ENCODE results near the gene SCG5.

The SCG5 gene

DNA sequence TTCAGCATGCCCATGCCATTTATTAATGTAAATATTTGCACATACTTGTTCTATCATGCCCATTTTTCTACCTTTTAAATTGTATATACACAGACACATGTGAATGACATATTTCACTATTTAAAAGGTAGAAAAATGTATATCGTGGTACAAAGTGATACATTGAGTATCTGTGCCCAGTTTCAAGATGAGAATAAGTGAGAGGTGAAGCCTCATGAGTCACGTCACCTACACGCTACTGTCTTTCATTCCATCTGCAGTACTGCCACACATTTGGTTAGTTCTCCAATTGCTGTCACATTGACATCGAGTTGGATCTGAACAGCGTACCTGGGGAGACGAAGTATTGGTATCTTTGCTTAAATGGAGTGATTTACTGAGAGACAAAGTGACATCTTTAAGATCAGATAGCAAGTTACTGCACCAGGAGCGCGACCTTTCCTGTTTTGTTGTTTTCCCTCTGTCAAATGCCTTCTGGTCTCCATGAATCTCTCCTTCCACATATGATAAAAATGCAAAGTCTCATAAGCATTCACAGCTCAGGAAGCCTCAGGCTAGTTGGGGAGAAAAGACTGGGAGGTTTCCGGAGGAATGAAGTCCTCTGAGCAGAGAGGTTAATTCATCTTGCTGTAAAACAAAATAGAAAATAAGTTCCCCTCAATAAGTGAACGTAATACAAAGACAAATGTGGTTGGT lies 88.3 kb downstream of the SCG5 start:
- DNase-seq: no peak

DNA sequence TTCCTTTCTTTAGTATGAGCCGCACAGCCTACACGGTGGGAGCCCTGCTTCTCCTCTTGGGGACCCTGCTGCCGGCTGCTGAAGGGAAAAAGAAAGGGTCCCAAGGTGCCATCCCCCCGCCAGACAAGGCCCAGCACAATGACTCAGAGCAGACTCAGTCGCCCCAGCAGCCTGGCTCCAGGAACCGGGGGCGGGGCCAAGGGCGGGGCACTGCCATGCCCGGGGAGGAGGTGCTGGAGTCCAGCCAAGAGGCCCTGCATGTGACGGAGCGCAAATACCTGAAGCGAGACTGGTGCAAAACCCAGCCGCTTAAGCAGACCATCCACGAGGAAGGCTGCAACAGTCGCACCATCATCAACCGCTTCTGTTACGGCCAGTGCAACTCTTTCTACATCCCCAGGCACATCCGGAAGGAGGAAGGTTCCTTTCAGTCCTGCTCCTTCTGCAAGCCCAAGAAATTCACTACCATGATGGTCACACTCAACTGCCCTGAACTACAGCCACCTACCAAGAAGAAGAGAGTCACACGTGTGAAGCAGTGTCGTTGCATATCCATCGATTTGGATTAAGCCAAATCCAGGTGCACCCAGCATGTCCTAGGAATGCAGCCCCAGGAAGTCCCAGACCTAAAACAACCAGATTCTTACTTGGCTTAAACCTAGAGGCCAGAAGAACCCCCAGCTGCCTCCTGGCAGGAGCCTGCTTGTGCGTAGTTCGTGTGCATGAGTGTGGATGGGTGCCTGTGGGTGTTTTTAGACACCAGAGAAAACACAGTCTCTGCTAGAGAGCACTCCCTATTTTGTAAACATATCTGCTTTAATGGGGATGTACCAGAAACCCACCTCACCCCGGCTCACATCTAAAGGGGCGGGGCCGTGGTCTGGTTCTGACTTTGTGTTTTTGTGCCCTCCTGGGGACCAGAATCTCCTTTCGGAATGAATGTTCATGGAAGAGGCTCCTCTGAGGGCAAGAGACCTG lies 89.5 kb downstream of the SCG5 start:
- peak; percentile 8 for DNase-seq

DNA sequence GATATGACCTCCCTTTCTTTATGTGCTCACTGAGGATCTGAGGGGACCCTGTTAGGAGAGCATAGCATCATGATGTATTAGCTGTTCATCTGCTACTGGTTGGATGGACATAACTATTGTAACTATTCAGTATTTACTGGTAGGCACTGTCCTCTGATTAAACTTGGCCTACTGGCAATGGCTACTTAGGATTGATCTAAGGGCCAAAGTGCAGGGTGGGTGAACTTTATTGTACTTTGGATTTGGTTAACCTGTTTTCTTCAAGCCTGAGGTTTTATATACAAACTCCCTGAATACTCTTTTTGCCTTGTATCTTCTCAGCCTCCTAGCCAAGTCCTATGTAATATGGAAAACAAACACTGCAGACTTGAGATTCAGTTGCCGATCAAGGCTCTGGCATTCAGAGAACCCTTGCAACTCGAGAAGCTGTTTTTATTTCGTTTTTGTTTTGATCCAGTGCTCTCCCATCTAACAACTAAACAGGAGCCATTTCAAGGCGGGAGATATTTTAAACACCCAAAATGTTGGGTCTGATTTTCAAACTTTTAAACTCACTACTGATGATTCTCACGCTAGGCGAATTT lies 91.2 kb downstream of the SCG5 start:
- no peak for DNase-seq

DNA sequence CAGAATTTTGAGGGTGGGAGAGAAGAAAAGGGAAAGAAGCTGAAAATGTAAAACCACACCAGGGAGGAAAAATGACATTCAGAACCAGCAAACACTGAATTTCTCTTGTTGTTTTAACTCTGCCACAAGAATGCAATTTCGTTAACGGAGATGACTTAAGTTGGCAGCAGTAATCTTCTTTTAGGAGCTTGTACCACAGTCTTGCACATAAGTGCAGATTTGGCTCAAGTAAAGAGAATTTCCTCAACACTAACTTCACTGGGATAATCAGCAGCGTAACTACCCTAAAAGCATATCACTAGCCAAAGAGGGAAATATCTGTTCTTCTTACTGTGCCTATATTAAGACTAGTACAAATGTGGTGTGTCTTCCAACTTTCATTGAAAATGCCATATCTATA lies 91.8 kb downstream of the SCG5 start:
- DNase-seq: no peak

DNA sequence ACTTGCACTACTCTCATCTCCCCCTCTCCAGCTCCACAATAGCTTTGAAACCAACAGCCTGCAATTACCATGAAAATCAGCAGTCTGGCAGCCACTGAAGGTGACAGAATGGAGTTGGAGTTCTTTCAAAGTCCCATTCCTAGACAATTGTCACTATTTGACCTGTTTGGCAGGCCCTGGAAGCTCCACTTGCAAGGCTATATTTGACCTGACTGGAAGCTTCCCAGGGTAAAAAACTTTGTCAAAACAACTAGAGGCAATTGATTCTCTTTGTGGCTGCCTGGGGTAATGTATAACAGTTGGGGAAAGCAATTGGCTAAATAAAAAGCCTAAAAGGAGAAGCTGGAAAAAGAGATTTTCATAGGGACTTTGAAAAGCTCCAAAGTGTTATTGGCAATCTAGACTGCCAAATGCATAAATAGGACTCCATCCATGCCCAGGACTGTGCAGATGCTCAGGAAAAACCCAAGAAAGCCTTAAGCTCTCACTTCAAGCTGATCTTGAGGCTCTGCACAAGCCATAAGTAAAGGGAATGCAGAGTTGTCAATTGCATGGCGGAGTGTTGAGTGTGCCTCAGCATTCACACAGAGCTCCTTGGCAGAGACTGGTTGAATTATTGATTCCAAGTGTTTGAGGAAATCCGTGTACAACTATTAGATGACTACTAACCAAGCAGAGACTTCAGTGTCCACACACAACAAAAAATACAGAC lies 94.6 kb downstream of the SCG5 start:
- DNase-seq: no peak

DNA sequence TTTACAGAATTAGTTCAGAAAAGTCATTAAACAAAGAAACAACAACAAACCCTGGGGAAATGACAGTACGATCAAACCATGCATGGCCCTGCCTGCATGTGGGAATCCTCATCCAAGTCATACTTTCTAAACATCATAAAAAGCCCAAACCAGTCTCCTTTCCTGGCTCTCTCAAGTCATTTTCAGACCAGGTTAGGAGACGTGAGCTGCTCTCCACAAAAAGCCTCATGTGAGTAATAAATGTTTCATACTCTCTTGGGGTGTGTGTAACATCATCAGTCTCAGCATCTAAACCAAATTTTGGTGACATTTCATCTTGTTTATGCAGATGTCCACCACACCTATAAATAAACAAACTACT lies 95.2 kb downstream of the SCG5 start:
- no peak for DNase-seq

DNA sequence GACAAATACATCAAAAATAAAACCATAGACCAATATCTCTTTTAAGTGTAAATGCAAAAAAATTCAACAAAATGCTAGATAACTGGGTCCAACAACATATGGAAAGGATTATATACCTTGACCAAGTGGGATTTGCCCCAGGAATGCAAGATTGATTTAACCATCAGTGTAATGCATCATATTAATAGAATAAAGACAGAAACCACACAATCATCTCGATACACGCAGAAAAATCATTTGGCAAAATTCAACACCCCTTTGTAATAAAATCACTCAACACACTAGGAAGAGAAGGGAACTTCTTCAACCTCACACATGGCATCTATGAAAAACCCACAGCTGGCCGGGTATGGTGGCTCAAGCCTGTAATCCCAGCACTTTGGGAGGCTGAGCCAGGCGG lies 95.8 kb downstream of the SCG5 start:
- DNase-seq: no peak

DNA sequence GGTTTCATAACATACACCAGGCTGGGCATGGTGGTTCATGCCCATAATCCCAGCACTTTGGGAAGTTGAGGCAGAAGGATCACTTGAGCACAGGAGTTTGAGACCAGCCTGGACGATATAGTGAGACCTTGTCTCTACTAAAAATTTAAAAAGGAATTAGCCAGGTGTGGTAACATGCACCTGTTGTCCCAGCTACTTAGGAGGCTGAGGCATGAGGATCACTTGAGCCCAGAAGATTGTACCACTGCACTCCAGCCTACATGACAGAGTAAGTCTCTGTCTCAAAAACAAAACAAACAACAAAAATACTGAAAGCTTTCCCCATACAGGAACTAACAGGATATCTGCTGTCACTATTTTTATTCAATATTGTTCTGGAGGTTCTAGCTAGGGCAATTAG lies 97.2 kb downstream of the SCG5 start:
- no peak for DNase-seq

DNA sequence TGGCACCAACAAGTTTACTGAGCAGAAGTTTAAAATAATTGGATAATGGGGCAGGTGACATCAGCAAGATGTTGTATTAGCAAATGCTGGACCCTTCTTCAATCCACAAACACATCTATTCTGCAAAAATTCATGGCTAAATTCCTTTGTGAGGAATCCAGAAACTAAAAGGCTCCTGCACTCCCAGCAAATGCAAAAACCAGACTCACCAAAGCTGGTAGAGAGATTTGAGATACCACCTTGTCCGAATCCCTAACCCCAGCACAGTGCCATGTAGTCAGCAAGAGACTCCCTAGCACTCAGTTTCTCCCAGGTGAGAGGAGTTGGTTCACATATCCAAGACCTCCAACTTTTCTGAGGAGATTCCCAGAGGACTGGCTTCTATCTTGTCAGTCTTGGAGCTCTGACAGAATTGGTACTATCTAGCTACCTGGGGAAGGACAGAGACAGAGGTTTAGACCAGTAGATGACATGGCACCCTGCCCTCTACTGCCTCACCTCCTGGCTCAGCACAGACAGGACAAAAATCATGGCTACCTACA lies 98.1 kb downstream of the SCG5 start:
- DNase-seq: no peak

DNA sequence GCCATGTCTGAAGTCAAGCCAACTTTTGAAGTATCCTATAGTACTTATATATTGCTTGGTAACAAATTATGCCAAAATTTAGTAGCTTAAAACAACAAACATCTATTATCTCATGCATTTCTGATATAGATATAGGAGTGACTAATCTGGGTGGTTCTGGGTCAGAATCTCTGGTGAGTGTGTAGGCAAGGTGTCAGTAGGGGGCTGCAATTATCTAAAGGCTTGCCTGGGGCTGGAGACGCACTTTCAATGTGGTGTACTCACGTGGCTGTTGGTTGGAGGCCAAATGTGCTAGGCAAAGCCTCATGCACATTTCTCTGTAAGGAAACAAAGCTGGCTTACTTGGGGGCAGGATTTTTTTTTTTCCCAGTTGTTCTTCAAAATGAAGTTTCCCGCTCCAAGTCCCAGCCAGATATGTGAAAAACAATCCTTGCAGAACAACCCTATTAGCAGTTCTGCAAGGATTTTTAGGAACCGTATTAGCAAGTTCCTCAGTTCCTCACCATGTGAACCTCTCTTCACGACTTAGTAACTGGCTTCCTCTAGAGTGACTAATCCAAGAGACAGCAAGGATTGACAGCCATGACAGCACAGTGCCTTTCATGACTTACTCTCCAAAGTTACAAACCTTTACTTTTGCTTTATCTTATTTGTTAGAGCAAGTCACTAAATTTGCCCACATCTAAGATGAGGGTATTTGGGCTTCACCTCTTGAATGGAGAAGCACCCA lies 102.1 kb downstream of the SCG5 start:
- DNase-seq: no peak

DNA sequence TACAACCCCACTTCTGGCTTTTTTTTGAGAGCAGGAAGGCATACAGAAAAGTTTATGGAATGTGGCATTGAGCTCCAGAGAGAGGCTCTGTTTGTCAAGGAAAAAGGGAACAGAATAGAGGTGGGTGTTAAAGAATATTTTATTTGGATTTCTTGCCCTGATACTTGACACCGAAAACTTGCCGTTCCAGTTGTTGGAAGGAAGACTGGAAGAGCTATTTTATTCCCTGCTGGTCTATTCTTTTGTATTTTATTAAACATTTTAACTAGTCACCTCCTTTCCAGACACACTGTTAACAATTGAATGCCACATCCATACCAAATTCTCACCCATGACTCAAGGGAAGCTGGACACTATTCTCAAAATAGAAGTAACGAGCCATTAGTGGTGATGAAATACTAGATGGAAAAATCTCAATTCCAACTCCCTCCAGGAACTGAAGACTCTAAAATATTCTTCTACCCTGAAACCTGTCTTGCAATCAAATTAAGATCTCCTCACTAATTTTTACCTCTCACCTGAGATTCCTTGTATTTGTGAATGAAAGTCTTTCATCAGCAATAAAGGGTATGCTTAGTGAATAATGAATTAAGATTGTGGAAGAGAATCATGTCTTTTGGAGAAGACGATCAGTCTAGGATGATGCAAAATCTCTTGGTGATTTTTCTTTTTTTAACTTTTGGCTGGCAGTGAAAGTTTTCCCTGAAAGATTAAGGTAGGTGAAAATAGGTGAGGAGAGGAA lies 104.8 kb downstream of the SCG5 start:
- no peak for DNase-seq

All from NCI-H1048 (cell line).